Measurements from ENCODE around the gene MYOC. TPM values are rescaled to one million over a fixed set of nuclear protein-coding genes. Genes with fewer than 3 reads are reported as not detected.
"Not testable (repeated sequence)": the region's sequence is repeated elsewhere in the genome, so short reads cannot be mapped to it uniquely, and the experiment has no call there.

The MYOC gene
- total RNA-seq, result 1 to 10 TPM in 1 of 3 donors, under 1 TPM in 2; 0.75 to 3.8 (median 0.75) TPM
- long read RNA-seq, donor 1, transcript MYOC-201 (3 exons, 2,095 nt), result major isoform, 8 of 9 reads
- long read RNA-seq, donor 1, partial matches to known transcripts, result 0 of 9 reads
- long read RNA-seq, donor 1, other reads (novel, unspliced or antisense), result 1 of 9 reads
- long read RNA-seq, donor 2, partial matches to known transcripts, result 0 of 3 reads
- long read RNA-seq, donor 2, other reads (novel, unspliced or antisense), result 0 of 3 reads

- no peaks in the 10 kb centered on the region for H3K9me3 ChIP-seq
- intact Hi-C loops (cut with DNase I, micrococcal nuclease), result loop anchor here in 1 of 2 donors (10.0 kb wide), 1 partner anchor 62 kb away; no protein-coding TSS in a partner anchor
- ATAC-seq, result no peak
- no peaks in the 10 kb centered on the region for H3K36me3 ChIP-seq (ENCODE audit: low read depth)
- no peak within 1 kb of the TSS for H3K4me3 ChIP-seq
- no peak for DNase-seq
- no peaks in the 10 kb centered on the region for H3K4me1 ChIP-seq (ENCODE audit: low read depth)
- TF ChIP-seq CTCF (IDR thresholded peaks at IDR 0.05), result no peak
These were observed at the start of gene MYOC for GRCh38 chr1:171652234-171652822. Gene MYOC, minus strand, starts transcription at chr1:171652688. Its CDS starts 77 bp downstream, at chr1:171652611.

- TF ChIP-seq CTCF (IDR thresholded peaks at IDR 0.05), result no peak
- Histone ChIP-seq H3K4me3 (no peak overlapping the region), H3K9me3 (peaks cover 5% of the 10 kb centered on the region), H3K36me3 (ENCODE audit: low read depth) (no peaks in the 10 kb centered on the region), H3K4me1 (ENCODE audit: low read depth) (no peaks in the 10 kb centered on the region)
- no peak for DNase-seq
- ATAC-seq, result no peak
- intact Hi-C loops (cut with DNase I, micrococcal nuclease), result no loop called here
These were observed 47.0 kb upstream of the MYOC start for GRCh38 chr1:171699531-171699930.

GRCh38 chr1:171695772-171696171, 43.3 kb upstream of the MYOC start:
- ATAC-seq; DNase-seq; intact Hi-C loops (cut with DNase I, micrococcal nuclease): not testable (repeated sequence)

GRCh38 chr1:171693541-171693940, 41.1 kb upstream of the MYOC start:
- H3K4me1 ChIP-seq (ENCODE audit: low read depth); ATAC-seq; DNase-seq; H3K9me3 ChIP-seq; H3K36me3 ChIP-seq (ENCODE audit: low read depth); H3K4me3 ChIP-seq; intact Hi-C loops (cut with DNase I, micrococcal nuclease): not testable (repeated sequence)

More at GRCh38 chr1:171695772-171696171, 43.3 kb upstream of the MYOC start:
- not testable (repeated sequence) for H3K36me3 ChIP-seq (ENCODE audit: low read depth); H3K9me3 ChIP-seq; H3K4me1 ChIP-seq (ENCODE audit: low read depth); H3K4me3 ChIP-seq

- no peak for TF ChIP-seq CTCF (IDR thresholded peaks at IDR 0.05)
- H3K4me1 ChIP-seq (ENCODE audit: low read depth), result no peaks in the 10 kb centered on the region
- intact Hi-C loops (cut with DNase I, micrococcal nuclease), result no loop called here
- H3K36me3 ChIP-seq (ENCODE audit: low read depth), result no peaks in the 10 kb centered on the region
- H3K9me3 ChIP-seq, result no peaks in the 10 kb centered on the region
- DNase-seq, result no peak
- ATAC-seq, result no peak
- no peak overlapping the region for H3K4me3 ChIP-seq
These were observed 31.4 kb upstream of the MYOC start for GRCh38 chr1:171683870-171684269.

- Histone ChIP-seq H3K4me3 (no peak overlapping the region), H3K9me3 (no peaks in the 10 kb centered on the region), H3K36me3 (ENCODE audit: low read depth) (no peaks in the 10 kb centered on the region), H3K4me1 (ENCODE audit: low read depth) (no peaks in the 10 kb centered on the region)
- no peak for TF ChIP-seq CTCF (IDR thresholded peaks at IDR 0.05)
- no peak for ATAC-seq
- no peak for DNase-seq
- intact Hi-C loops (cut with DNase I, micrococcal nuclease), result no loop called here
These were observed 27.9 kb upstream of the MYOC start for GRCh38 chr1:171680339-171680738.

Data from mucosa of descending colon (tissue), 3 donors.